Measurements from ENCODE around the gene KATNBL1.

DNA sequence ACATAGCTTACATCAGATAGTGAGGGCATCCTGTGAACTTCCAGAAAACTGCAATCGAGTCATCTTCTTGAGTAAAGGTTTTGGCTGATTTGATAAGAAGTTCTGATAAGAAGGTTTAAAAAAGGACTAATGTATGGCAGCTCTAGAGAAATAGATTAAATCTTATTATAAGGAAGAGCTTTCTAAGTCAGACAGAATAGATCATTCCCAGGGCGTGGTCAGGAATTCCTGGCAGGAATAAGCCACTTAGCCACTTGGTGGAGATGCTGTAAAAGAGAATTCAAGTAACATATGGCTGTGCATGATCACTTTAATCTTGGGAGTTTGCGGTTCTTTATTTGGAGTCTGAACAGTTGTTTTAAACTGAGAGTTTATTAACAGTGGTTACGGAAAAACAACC lies 90.6 kb downstream of the KATNBL1 start:
- TF ChIP-seq, protein P1, sequence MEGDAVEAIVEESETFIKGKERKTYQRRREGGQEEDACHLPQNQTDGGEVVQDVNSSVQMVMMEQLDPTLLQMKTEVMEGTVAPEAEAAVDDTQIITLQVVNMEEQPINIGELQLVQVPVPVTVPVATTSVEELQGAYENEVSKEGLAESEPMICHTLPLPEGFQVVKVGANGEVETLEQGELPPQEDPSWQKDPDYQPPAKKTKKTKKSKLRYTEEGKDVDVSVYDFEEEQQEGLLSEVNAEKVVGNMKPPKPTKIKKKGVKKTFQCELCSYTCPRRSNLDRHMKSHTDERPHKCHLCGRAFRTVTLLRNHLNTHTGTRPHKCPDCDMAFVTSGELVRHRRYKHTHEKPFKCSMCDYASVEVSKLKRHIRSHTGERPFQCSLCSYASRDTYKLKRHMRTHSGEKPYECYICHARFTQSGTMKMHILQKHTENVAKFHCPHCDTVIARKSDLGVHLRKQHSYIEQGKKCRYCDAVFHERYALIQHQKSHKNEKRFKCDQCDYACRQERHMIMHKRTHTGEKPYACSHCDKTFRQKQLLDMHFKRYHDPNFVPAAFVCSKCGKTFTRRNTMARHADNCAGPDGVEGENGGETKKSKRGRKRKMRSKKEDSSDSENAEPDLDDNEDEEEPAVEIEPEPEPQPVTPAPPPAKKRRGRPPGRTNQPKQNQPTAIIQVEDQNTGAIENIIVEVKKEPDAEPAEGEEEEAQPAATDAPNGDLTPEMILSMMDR (IDR thresholded peaks at IDR 0.05; ENCODE audit: low read depth, low read length) = no peak
- no peak for TF ChIP-seq EZH2phosphoT487 (IDR thresholded peaks at IDR 0.05; ENCODE audit: low read depth)

Measured in OCI-LY3 (cell line).